Activated naive CD4-positive, alpha-beta T cell treated with Interleukin-2 at 50 U/mL for 16 hours (primary cell): Measurements from ENCODE around the gene PRKCG.
A peak's percentile ranks its signal among the peaks of the same experiment; 100 is the strongest.

Source experiments
- DNase-seq: peaks from one replicate; pipeline ENCODE4 v3.0.0-alpha.2; 2020

PRKCG gene

GRCh38 chr19:53900191-53900860 lies 18.3 kb downstream of the PRKCG start:
- DNase-seq: no peak

GRCh38 chr19:53903055-53903680 lies 21.2 kb downstream of the PRKCG start:
- DNase-seq: no peak

- no peak for DNase-seq
Observed at GRCh38 chr19:53904909-53905308, 22.9 kb downstream of the PRKCG start.

- DNase-seq: no peak
Observed at GRCh38 chr19:53905787-53906186, 23.8 kb downstream of the PRKCG start.

- peak; percentile 69 for DNase-seq
Observed at GRCh38 chr19:53906211-53907192, 24.5 kb downstream of the PRKCG start.

- DNase-seq: no peak
Observed at GRCh38 chr19:53907193-53907581, 25.2 kb downstream of the PRKCG start.

GRCh38 chr19:53907690-53908089 lies 25.7 kb downstream of the PRKCG start:
- no peak for DNase-seq

GRCh38 chr19:53908106-53908934 lies 26.3 kb downstream of the PRKCG start:
- peak; percentile 47 for DNase-seq

GRCh38 chr19:53908935-53909415 lies 27.0 kb downstream of the PRKCG start, which contains the start of gene CACNG7:
TSS of gene CACNG7 (plus strand) at chr19:53909278. CDS start at chr19:53912832, 3,554 bp downstream.
- DNase-seq: no peak

GRCh38 chr19:53909471-53910169 lies 27.6 kb downstream of the PRKCG start:
- DNase-seq: no peak

- no peak for DNase-seq
Observed at GRCh38 chr19:53910170-53910518, 28.1 kb downstream of the PRKCG start.

- DNase-seq: no peak
Observed at GRCh38 chr19:53912653-53913052, 30.7 kb downstream of the PRKCG start.

- DNase-seq: no peak
Observed at GRCh38 chr19:53915000-53915399, 33.0 kb downstream of the PRKCG start.

GRCh38 chr19:53916004-53916403 lies 34.0 kb downstream of the PRKCG start:
- DNase-seq: no peak

- DNase-seq: no peak
Observed at GRCh38 chr19:53917356-53917755, 35.4 kb downstream of the PRKCG start.

- peak; percentile 23 for DNase-seq
Observed at GRCh38 chr19:53927739-53928138, 45.7 kb downstream of the PRKCG start.

GRCh38 chr19:53936029-53936428 lies 54.0 kb downstream of the PRKCG start:
- DNase-seq: no peak

- DNase-seq: no peak
Observed at GRCh38 chr19:53942001-53942786, 60.2 kb downstream of the PRKCG start.

- DNase-seq: no peak
Observed at GRCh38 chr19:53944416-53944815, 62.4 kb downstream of the PRKCG start.

GRCh38 chr19:53944933-53945332 lies 62.9 kb downstream of the PRKCG start:
- DNase-seq: no peak

- no peak for DNase-seq
Observed at GRCh38 chr19:53945441-53945840, 63.4 kb downstream of the PRKCG start.
